HG02840 (cell line): Measurements from ENCODE around the gene MTCH2.
"Not testable (repeated sequence)": the region's sequence is repeated elsewhere in the genome, so short reads cannot be mapped to it uniquely, and the experiment has no call there.

ENCODE experiments used
- ATAC-seq: cut with Tn5 transposase; IDR thresholded peaks from one replicate; pipeline ENCODE4 v1.9.1; 2021; ENCODE audit warnings: mild to moderate bottlenecking, moderate library complexity, moderate number of reproducible peaks; ENCODE audit not compliant: unreplicated experiment, low FRiP score

The MTCH2 gene

DNA sequence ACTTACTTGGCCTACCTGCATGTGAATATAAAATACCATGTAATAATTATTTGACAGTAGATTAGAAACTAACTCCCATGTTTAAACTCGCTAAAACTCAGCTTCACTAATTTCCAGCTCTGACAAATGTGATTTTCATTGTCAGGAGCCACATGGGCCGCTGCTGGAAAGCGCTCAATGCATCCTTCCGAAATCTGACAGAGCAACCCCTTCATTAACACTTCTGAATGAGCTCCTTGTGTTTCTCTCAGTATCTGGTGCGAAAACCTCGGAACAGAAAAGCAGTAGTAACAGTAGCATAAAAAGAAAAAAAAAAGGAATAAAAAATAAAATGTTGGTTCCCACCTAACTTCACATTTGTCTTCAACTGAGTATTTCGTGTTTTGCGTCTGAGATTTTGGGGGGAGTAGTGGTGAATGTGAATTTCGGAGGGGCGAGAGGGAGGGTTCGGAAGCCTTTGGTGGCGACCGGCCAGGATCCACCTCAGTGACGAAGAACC is 710 bp downstream of the MTCH2 start:
- no peak for ATAC-seq

DNA sequence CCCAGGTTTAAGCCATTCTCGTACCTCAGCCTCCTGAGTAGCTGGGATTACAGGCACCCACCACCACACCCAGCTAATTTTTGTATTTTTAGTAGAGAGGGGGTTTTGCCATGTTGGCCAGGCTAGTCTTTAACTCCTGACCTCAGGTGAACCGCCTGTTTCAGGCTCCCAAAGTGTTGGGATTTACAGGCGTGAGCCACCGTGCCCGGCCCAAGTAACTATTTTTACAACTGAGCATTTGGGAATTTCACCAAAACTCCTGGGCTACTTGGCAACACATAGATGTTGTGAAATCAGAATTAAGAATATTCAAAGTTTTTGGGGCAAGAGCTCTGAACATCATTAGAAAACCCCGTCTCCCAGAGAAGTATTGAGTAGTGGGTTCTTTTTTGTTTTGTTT is 1.9 kb downstream of the MTCH2 start:
- ATAC-seq = not testable (repeated sequence)

- not testable (repeated sequence) for ATAC-seq
Observed at GRCh38 chr11:47636331-47636730, 6.0 kb downstream of the MTCH2 start.

GRCh38 chr11:47631473-47631872 is 10.9 kb downstream of the MTCH2 start:
- no peak for ATAC-seq

- no peak for ATAC-seq
Observed at GRCh38 chr11:47628026-47628425, 14.3 kb downstream of the MTCH2 start.

DNA sequence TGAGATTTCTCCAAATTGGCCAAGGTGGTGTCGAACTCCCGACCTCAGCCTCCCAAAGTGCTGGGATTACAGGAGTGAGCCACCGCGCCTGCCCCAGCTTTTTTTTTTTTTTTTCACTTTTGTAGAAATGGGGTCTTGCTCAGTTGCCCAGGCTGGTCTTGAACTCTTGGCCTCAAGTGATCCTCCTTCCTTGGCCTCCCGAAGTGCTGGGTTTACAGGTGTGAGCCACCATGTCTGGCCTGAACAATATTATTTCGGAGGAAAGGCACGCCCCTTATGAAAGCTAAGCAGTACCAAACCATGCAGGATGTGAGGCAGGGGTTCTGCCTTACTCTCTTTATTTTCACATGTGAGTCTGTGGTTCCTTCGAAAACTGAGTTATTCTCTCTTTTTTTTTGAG is 16.1 kb downstream of the MTCH2 start:
- no peak for ATAC-seq

GRCh38 chr11:47620836-47621378 is 21.5 kb downstream of the MTCH2 start:
- ATAC-seq = no peak

DNA sequence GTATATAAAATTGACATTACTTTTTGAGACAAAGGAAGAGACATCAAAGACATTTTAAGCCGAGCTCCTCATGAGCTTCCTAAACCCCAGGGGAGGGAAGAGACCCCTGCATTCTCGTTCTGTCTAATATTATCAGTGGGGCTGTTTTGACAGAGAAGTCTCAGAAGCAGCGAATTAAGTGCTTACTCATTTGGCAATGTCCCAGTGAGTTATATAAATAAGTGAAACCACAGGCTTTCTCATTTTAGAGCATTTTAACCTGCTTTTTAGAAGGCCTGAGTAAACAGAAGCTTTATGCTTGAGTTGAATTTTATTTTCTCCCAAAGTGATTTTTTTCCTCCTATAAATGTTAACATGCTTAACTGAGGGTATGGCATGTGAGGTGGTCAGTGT is 24.9 kb downstream of the MTCH2 start:
- no peak for ATAC-seq

DNA sequence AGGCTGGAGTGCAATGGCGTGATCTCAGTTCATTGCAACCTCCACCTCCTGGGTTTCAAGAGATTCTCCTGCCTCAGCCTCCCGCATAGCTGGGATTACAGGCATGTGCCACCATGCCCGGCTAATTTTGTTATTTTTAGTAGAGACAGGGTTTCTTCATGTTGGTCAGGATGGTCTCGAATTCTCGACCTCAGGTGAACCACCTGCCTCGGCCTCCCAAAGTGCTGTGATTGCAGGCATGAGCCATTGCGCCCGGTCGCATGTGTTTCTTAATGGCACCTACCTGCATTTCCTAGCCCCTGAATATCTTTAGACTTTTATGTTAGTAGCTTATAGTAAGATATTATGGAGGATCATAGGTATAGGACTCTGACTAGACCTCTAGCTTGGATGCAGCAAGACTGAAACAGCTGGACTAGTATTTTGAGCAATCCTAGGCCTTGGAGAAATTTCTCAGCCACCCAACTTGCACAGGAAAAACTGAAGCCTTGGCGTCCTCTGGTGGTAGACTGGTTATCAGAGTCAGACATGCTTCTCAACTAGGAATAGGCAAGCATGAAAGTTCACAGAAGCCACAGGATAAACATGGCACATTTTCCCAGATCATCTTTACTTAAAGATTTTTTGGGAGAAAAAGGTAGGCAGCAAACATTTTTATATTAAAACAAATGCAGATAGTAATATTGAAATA is 25.5 kb downstream of the MTCH2 start:
- ATAC-seq = no peak

- no peak for ATAC-seq
Observed at GRCh38 chr11:47615249-47615648, 27.1 kb downstream of the MTCH2 start.

- ATAC-seq = no peak
Observed at GRCh38 chr11:47611348-47611794, 31.0 kb downstream of the MTCH2 start.

- ATAC-seq = no peak
Observed at GRCh38 chr11:47609675-47610074, 32.7 kb downstream of the MTCH2 start.

DNA sequence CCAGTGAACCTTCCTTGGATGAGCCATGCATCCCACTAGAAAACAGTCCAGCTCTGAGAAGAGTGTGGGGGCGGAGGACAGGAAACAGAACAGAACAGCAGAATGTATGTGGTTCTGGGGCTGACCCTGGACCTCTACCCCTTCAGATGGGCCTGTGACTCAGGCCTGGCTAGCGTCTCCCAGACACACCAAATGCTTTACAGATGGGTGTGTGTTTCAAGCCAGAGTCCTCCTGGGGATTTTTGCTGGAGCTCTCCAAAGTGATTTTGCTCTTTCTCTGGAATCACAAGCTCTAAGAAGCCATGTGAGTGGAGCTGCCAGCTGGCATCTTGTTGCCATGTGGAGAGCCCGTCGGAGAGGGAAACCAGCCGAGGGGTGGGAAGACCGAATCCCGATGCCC is 35.0 kb downstream of the MTCH2 start:
- ATAC-seq = no peak

DNA sequence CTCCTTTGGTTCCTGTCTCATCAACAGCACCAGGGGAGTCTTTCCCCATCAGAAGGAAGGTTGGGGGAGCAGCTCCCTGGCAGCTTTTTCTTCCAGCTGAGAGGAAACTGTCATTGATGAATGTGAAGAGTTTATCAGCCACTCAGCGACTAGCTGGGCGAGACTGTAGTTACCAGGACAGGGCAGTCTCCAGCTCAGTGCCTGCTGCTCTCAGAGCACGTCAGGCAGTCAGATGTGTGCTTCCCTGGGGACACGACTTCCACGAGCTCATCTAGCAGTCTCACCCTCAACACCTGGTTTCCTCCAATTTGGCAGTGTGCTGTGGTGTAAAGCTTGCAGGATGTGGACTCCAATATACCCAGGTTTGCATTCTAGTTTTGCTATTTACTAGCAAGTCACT is 35.6 kb downstream of the MTCH2 start:
- no peak for ATAC-seq

DNA sequence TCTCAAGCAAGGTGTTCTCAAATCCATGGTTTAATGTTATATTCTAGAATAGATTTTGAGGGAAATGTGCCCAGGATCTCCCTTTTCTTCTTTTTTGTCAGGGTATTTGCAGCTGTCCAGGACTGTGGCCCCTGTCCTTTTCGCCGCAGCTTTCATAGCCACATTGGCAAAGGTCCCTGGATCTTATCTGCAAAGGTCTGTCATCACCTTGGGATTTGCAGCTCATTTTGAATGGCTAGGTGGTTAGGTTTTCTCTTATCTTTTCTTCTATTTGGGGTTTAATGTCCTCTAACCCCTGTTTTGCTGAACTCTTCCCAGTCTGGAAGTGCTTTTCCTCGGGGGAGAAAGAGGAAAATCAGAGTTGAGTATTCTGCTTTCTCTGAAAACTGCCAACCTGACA is 36.4 kb downstream of the MTCH2 start:
- ATAC-seq = no peak

DNA sequence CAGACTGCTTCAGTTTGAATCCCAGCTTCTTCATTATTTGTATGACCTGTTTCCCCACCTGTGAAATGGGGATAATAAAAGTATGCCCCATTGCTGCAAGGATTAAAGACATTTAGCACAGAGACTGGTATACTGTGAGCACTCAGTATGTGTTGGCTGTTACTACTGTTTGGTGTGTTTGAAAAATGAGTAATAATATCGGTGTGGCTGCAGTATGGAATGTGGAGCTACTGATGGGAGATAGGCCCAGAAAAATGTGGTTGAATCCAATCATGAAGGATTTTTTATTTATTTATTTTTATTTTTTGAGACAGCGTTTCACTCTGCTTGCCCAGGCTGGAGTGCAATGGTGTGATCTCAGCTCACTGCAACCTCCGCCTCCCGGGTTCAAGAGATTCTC is 39.1 kb downstream of the MTCH2 start:
- no peak for ATAC-seq

- no peak for ATAC-seq
Observed at GRCh38 chr11:47599902-47600301, 42.5 kb downstream of the MTCH2 start.

DNA sequence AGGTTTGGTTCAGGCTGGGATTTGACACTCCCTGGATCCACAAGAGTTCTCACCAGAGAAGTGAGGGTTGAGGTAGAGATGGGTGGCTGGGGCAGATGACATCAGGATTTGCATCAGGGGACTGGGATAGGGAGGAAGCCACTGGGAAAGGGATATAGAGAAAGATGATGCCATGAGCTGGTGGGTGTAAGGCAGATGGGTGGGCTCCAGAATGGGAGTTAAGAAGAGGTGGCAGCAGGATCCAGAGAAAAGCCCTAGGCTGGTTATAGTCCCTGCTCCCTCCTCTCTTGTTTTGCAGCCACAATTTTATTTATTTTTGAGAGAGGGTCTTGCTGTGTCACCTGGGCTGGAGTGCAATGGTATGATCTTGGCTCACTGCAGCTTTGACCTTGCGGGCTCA is 46.4 kb downstream of the MTCH2 start:
- ATAC-seq = no peak

DNA sequence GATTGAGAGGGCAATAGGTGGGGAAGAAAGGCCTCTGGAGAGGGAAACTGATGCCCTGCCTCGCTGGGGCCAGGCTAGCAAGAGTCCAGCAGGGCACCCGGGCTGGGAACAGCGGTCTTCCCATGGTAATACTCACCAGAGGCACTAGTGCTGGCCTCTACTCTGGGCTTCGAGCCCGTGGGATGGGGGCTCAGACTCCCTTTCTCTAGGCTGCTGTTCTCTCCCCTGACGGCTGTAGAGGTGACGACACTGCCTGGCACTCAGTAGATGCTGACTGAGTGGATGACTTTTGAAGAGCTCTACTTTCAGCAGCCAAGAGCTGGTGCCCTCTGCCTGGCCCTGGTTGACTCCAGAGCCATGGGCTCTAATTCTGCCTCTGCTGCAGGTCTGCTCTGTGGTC is 47.3 kb downstream of the MTCH2 start:
- ATAC-seq = no peak

- ATAC-seq = no peak
Observed at GRCh38 chr11:47593934-47594855, 48.2 kb downstream of the MTCH2 start, which contains the start of gene C1QTNF4. C1QTNF4 (minus strand) TSS chr11:47594411; CDS start chr11:47590810, 3,601 bp downstream.

GRCh38 chr11:47593492-47593933 is 48.8 kb downstream of the MTCH2 start:
- no peak for ATAC-seq
